ENCODE measurements around the gene GLP2R. TPM values are rescaled to one million over a fixed set of nuclear protein-coding genes. Genes with fewer than 3 reads are reported as not detected.
A peak's percentile ranks its signal among the peaks of the same experiment; 100 is the strongest.
"Not testable (repeated sequence)": the region's sequence is repeated elsewhere in the genome, so short reads cannot be mapped to it uniquely, and the experiment has no call there.

GLP2R gene
- total RNA-seq, 2 donors from 2014 or later, result not detected

DNA sequence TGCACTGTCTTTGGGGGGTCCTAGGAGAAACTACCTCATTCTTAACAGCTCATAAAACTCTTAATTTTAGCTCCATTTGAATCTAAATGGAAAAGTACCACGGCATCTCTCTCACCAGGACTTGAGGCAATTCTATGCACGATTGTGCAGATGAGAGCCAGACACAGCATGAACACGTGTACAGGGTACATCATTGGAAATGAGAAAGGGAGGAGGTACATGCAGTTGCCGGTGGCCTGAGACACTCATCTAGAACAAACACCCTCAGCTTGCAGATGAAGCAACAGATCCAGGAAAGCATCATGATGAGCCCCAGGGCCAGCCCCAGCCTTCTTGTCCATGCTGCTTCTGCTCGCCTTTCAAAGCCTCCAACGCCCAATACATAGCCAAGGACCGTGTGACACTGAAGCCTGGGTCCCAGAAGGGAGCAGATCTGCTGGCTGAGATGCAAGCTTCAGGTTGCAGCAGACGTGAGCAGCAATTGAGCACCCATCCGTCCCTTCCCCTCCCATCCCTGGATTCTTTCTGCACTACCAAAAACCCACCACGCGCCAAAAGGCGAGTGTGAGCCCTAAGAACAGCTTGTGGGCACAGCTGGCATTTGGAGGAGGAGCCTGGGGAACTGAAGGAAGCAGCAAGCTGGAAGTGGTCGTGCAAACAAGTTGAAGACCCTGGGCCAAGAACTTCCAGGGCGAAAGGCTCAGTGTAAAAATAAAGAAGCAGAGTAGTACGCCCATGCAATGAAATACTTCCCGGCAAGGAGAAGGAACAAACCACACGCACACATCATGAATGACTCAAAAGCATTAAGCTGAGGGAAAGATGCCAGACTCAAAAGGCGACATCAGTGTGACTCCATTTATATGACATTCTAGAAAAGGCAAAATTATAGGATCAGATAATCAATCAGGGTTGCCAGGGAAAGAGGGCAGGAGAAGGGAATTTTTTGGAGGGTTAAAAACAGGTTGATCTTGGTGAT, 86.7 kb downstream of the GLP2R start:
- H3K27ac Mint-ChIP-seq, result no peak overlapping the region
- no peaks in the 10 kb centered on the region for H3K4me1 Mint-ChIP-seq (ENCODE audit: low read depth)
- H3K9me3 Mint-ChIP-seq, result no peaks in the 10 kb centered on the region
- DNase-seq, result no peak
- peaks cover 6% of the 10 kb centered on the region for H3K27me3 Mint-ChIP-seq (ENCODE audit: low read depth)
- no peak overlapping the region for H3K4me3 Mint-ChIP-seq
- no peaks in the 10 kb centered on the region for H3K36me3 Mint-ChIP-seq (ENCODE audit: insufficient read depth in 2 of 2)
- no peak for ATAC-seq (replicated peaks in 1 of 2)

DNA sequence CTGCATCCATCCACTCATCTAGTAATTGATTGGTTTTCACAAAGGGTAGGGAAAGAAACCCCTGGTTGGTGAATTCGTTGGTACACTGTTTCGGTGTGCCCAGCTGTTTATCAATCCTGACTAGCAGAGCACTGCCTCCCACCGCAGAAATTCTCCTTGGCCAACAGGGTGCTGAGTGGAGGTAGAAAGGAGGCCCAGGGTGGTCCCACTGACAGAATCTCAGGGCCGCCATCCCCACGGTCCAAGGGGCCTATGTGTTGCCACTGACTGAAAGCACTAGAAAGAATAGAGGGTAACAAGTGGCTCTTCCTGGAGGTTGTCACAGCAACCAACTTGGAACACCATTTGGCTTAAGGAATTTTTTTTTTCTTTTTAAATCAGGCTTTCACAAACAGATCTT, 87.8 kb downstream of the GLP2R start:
- ATAC-seq (replicated peaks in 1 of 2), result no peak
- Mint-ChIP-seq H3K4me1 (ENCODE audit: low read depth) (no peaks in the 10 kb centered on the region), H3K36me3 (ENCODE audit: insufficient read depth in 2 of 2) (no peaks in the 10 kb centered on the region)

DNA sequence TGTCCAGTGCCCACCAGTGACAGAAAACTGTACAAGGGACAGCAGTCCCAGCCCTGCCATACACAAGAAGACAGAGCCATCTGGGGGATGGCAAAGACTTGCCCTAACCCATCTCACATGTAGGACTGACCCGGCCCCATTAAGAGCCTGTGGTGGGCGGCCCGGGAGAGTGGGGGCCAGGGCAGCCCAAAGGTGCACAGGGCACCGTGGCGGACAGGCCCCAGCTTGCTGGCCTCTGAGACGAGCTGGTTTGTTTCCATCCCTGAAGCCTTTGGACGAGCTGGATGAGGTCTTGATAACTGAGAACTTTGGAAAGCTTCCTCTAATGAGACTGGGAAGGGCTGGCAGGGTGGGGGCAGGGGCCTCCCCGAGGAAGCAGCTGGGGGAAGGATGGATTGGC, 90.4 kb downstream of the GLP2R start:
- no peaks in the 10 kb centered on the region for H3K4me1 Mint-ChIP-seq (ENCODE audit: low read depth)
- H3K9me3 Mint-ChIP-seq, result no peaks in the 10 kb centered on the region
- DNase-seq, result no peak
- H3K27ac Mint-ChIP-seq, result no peak overlapping the region
- no peaks in the 10 kb centered on the region for H3K36me3 Mint-ChIP-seq (ENCODE audit: insufficient read depth in 2 of 2)
- H3K4me3 Mint-ChIP-seq, result no peak overlapping the region
- no peak for ATAC-seq (replicated peaks in 1 of 2)
- H3K27me3 Mint-ChIP-seq (ENCODE audit: low read depth), result no peaks in the 10 kb centered on the region

More for the DNA sequence above, 87.8 kb downstream of the GLP2R start:
- Mint-ChIP-seq H3K27ac (peak overlapping the region; percentile 29), H3K9me3 (no peaks in the 10 kb centered on the region), H3K27me3 (ENCODE audit: low read depth) (peaks cover 6% of the 10 kb centered on the region), H3K4me3 (no peak overlapping the region)
- DNase-seq, result no peak

DNA sequence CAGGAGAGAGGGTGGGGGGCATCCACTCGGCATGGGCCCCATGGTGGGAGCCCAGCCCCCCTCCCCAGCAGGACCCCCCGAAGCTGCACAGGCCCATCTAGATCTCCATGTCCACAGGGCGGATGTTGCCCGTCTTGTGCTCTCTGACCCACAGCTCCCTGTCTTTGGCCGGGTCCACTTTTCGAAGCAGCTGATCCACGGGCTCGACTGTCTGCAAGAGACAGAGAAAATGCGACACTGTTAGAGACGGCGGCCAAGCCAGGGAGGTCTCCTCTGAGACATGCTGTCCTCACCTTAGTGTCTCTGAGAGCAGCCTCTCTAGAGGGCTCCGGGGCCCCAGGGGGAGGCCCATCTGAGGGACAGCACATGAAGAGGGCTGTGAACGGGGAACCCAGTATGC, 91.4 kb downstream of the GLP2R start:
- ATAC-seq (replicated peaks in 1 of 2) (no peak), DNase-seq (no peak)
- Mint-ChIP-seq H3K36me3 (ENCODE audit: insufficient read depth in 2 of 2) (no peaks in the 10 kb centered on the region), H3K4me3 (no peak overlapping the region), H3K27me3 (ENCODE audit: low read depth) (no peaks in the 10 kb centered on the region), H3K4me1 (ENCODE audit: low read depth) (no peaks in the 10 kb centered on the region), H3K9me3 (no peaks in the 10 kb centered on the region), H3K27ac (no peak overlapping the region)

DNA sequence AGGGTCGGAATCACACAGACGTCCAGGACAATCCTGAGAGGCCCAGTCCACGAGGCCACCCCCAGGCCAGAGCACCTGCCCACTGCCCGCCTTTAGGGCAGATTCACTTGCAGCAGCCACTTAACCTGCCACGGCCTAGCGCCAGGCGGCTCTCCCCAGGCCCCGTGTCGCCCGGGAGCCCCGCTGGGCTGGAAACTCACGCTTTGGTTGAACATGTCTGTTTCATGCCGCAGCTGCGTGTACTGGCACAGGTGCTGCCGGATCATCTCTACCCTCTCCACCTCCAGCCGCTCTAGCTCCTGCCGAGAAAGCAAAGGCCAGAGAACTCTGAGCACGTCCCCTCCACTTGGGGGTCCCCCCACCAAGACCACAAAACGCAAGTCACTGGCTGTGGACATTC, 92.1 kb downstream of the GLP2R start:
- no peak for ATAC-seq (replicated peaks in 1 of 2)
- Mint-ChIP-seq H3K9me3 (no peaks in the 10 kb centered on the region), H3K27me3 (ENCODE audit: low read depth) (no peaks in the 10 kb centered on the region), H3K4me1 (ENCODE audit: low read depth) (no peaks in the 10 kb centered on the region), H3K4me3 (no peak overlapping the region), H3K27ac (no peak overlapping the region), H3K36me3 (ENCODE audit: insufficient read depth in 2 of 2) (no peaks in the 10 kb centered on the region)
- no peak for DNase-seq

DNA sequence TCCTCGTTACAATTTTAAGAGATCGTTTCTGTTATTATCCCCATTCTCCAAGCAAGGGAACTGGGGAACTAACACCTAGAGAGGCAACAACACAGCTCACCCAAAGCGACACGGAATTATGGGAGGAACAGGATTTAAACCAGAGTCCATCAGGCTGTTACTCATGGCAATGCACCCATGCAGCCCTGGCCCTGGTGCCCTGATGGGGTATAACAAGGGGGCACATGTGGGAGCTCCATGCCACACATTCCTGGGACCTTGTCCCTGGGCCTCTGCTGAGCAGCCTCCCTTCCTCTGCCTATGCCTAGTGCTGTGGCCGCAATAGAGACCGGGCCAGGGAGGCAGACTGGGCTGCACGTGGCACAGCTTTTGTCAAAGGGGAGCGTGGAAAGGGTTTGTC, 92.6 kb downstream of the GLP2R start:
- no peak for ATAC-seq (replicated peaks in 1 of 2)
- Mint-ChIP-seq H3K36me3 (ENCODE audit: insufficient read depth in 2 of 2) (no peaks in the 10 kb centered on the region), H3K4me3 (no peak overlapping the region), H3K4me1 (ENCODE audit: low read depth) (no peaks in the 10 kb centered on the region), H3K9me3 (no peaks in the 10 kb centered on the region), H3K27me3 (ENCODE audit: low read depth) (no peaks in the 10 kb centered on the region), H3K27ac (no peak overlapping the region)
- no peak for DNase-seq

DNA sequence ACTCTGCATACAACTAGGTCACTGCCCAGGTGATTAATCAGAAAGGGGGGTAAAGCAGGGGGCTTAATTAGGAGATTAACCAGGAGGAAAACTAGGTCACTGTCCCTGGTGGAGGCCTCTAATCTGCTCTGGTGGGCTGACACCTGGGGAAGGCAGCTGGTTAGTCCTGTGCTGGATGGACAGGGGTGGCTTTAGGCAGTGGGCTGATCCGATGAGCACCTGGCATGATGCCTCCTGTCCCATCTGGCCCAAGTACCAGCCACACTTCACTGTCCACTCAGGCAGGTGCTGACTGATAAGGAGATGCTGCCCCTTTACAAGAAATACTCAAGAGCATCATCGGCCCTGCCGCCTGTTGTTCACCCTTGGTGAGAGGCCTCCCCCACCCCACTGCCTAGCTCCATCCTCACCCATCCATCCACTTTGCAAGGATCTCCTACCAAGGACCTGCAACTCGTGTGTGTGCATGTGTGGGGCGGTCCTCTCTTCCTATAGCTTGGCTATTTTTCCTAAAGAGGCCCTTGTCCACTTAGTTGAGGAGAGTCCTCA, 93.2 kb downstream of the GLP2R start:
- Mint-ChIP-seq H3K4me1 (ENCODE audit: low read depth) (no peaks in the 10 kb centered on the region), H3K27me3 (ENCODE audit: low read depth) (no peaks in the 10 kb centered on the region), H3K9me3 (no peaks in the 10 kb centered on the region), H3K27ac (no peak overlapping the region), H3K36me3 (ENCODE audit: insufficient read depth in 2 of 2) (no peaks in the 10 kb centered on the region), H3K4me3 (no peak overlapping the region)
- DNase-seq, result no peak
- no peak for ATAC-seq (replicated peaks in 1 of 2)

DNA sequence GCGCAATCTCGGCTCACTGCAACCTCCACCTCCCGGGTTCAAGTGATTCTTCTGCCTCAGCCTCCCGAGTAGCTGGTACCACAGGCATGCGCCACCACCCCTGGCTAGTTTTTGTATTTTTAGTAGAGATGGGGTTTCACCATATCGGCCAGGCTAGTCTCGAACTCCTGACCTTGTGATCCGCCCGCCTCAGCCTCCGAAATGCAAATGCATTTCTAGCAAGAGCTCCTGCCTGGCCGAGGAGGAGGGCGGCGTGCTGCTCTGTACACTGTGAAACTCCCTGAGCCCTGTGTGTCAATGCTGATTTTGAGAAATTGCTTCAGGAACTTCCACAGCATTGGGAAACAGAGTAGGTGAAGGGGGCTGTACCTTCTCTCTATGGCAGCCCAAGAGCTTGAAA, 95.5 kb downstream of the GLP2R start:
- DNase-seq; H3K27me3 Mint-ChIP-seq (ENCODE audit: low read depth); H3K27ac Mint-ChIP-seq; H3K4me3 Mint-ChIP-seq; ATAC-seq (replicated peaks in 1 of 2); H3K9me3 Mint-ChIP-seq; H3K36me3 Mint-ChIP-seq (ENCODE audit: insufficient read depth in 2 of 2); H3K4me1 Mint-ChIP-seq (ENCODE audit: low read depth): not testable (repeated sequence)

DNA sequence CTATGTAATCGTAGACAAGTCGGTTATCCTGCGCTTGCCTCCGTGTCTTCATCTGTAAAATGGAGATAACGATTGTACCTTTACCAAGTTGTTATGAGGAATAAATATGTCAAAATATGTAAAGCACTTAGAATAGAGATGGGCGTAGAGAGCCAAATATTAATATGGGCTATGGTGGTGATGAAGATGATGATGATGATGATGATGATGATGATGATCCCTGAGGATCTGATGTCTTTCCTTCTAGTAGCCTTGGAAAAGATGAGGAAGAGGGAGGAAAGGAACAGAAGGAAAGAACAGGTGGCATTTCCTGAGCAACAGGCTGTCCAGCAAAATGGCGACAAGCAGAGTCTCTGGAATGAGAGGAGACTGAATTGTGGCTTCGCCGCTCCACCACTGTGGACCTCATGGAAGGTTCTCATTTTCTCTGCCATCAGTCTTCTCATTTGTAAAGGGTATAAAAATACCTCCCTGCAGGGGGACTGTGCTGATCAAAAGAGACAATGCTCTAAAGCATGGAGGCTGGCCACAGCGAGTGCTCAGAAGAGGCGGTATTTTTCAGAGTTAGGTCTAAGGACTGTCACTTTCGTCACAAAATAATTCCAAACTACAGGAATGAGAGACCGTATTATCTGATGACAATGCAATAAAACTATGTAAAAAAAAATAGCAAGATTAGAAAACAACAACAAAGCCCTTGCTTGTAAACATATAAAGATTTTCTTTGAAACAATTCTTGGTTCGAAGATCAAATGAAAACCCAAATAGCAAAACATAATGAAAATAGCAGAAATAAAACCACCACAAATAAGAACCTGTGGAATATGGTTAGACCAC, 96.5 kb downstream of the GLP2R start:
- Mint-ChIP-seq H3K27ac (no peak overlapping the region), H3K4me3 (no peak overlapping the region), H3K36me3 (ENCODE audit: insufficient read depth in 2 of 2) (no peaks in the 10 kb centered on the region), H3K27me3 (ENCODE audit: low read depth) (no peaks in the 10 kb centered on the region), H3K9me3 (no peaks in the 10 kb centered on the region), H3K4me1 (ENCODE audit: low read depth) (peaks cover 5% of the 10 kb centered on the region)
- ATAC-seq (replicated peaks in 1 of 2) (no peak), DNase-seq (no peak)

DNA sequence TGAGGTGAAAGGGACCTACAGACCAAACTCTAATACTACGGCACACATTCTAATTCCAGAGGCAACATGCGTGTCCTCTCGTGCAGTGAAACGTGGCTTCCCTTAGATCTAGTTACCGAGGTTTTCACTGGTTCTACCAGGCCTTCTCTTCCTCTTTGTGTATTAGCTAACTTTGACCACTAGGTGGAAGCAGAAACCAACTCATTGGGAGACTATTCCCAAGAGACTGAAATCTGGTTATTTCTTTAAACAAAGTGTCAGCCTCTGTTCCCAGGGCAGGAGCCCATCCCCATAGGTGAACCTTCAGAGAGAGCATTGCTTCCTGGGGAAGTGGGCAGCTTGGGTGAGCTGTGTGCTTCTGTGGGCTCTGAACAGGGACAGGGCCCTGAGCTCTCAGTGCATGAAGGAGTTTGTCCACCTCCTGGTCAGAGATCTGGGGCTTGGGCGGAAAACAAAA, 99.0 kb downstream of the GLP2R start:
- peak in 1 of 2 donors; percentile 21 for DNase-seq
- H3K27ac Mint-ChIP-seq, result peak overlapping the region; percentile 13
- no peaks in the 10 kb centered on the region for H3K36me3 Mint-ChIP-seq (ENCODE audit: insufficient read depth in 2 of 2)
- H3K27me3 Mint-ChIP-seq (ENCODE audit: low read depth), result no peaks in the 10 kb centered on the region
- H3K9me3 Mint-ChIP-seq, result no peaks in the 10 kb centered on the region
- peak; percentile 36 to 41 for ATAC-seq (replicated peaks in 1 of 2)
- H3K4me3 Mint-ChIP-seq, result no peak overlapping the region
- H3K4me1 Mint-ChIP-seq (ENCODE audit: low read depth), result peaks cover 5% of the 10 kb centered on the region

DNA sequence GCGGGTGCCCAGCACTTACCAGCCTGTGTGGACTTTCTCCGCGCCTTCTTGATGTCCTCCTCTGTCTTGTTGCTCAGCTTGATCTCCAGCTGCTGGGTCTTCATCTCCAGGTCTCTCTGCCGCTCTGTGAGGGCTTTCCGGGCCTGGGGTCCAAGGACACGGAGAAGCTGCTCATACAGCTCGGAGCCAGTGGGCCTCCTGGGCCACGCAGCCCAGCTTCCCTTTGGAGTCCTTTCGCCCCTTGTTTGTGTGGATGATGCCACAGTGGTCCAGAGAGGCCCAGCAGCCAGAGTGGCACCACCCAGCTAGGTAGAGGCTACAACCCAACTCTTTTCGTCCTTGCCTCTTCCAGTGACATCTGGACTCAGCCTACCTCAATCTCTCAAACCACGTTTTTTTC, 99.7 kb downstream of the GLP2R start:
- DNase-seq, result no peak
- no peaks in the 10 kb centered on the region for H3K27me3 Mint-ChIP-seq (ENCODE audit: low read depth)
- H3K4me3 Mint-ChIP-seq, result no peak overlapping the region
- H3K9me3 Mint-ChIP-seq, result no peaks in the 10 kb centered on the region
- H3K27ac Mint-ChIP-seq, result no peak overlapping the region
- no peak for ATAC-seq (replicated peaks in 1 of 2)
- peaks cover 5% of the 10 kb centered on the region for H3K4me1 Mint-ChIP-seq (ENCODE audit: low read depth)
- H3K36me3 Mint-ChIP-seq (ENCODE audit: insufficient read depth in 2 of 2), result no peaks in the 10 kb centered on the region

DNA sequence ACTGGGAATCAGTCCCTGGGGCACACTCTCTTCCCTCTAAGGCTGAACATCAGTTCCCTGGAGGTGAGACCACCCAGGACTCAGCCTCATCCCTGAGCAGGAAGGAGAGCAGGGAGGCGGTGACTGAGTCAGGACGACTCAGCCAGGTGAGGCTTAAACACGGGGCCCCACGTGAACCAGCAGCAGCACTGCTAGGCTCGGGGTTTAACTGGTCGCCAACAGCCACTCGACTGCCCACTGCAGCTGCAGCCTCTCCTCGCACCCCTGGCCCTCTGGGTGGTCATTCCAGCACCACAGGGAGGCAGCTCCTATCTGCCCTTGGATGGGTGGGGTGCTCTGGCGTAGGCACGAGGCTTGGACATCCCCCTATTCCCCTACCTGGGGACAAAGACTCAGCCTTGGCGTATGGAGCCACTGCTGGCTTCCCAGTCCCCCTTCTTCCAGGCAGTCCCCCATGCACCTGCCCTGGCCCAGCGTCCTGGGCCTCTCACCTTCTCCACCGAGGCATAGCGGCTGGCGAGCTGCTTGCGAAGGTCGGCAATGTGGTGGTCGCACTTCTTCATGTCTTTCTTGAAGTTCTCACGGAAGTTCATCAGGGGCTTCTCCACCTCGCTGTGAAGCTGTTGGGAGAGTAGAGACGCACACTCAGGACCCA, 100.6 kb downstream of the GLP2R start:
- H3K27me3 Mint-ChIP-seq (ENCODE audit: low read depth), result no peaks in the 10 kb centered on the region
- DNase-seq (no peak), ATAC-seq (replicated peaks in 1 of 2) (no peak)
- H3K4me3 Mint-ChIP-seq, result no peak overlapping the region
- H3K27ac Mint-ChIP-seq, result no peak overlapping the region
- H3K4me1 Mint-ChIP-seq (ENCODE audit: low read depth), result peaks cover 5% of the 10 kb centered on the region
- no peaks in the 10 kb centered on the region for H3K9me3 Mint-ChIP-seq
- no peaks in the 10 kb centered on the region for H3K36me3 Mint-ChIP-seq (ENCODE audit: insufficient read depth in 2 of 2)
